ENCODE results near the gene WAC.

Gene WAC

DNA sequence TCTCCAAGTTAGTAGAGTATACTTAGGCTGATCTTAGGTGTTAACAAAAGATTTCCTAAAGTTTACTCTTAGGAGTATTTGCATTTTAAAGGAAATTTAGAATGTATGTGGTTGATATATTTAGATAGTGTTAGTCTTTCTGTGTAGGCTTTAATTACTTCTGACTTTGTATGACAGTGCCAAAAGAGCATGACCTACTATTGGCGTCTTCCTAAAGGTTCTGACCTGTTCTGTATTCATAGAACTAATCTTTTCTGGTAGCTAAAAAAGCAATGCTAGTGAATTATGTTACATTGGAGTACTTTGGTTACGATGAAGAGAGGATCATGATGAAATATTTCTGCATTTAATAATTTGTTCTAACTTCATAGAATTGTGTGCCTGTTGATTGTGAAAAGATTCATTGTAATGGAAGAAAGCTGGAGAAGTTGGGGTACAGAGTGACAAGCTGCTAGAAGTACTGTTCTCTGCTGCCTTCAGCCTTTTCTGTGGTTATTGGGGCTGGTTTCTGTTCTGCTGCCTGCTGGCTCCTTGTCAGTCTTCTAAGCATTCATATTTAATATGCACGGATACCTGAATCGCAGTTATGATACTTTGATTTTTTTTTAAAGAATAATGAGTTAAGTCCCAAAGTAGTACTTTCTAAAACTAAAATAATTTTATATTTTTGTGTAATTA lies 13.2 kb downstream of the WAC start:
- TF ChIP-seq, protein P1, sequence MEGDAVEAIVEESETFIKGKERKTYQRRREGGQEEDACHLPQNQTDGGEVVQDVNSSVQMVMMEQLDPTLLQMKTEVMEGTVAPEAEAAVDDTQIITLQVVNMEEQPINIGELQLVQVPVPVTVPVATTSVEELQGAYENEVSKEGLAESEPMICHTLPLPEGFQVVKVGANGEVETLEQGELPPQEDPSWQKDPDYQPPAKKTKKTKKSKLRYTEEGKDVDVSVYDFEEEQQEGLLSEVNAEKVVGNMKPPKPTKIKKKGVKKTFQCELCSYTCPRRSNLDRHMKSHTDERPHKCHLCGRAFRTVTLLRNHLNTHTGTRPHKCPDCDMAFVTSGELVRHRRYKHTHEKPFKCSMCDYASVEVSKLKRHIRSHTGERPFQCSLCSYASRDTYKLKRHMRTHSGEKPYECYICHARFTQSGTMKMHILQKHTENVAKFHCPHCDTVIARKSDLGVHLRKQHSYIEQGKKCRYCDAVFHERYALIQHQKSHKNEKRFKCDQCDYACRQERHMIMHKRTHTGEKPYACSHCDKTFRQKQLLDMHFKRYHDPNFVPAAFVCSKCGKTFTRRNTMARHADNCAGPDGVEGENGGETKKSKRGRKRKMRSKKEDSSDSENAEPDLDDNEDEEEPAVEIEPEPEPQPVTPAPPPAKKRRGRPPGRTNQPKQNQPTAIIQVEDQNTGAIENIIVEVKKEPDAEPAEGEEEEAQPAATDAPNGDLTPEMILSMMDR (conservative IDR thresholded peaks at IDR 0.05; ENCODE audit: low read depth, low read length) = no peak
- H3K4me3 ChIP-seq (ENCODE audit: low read length) = no peak overlapping the region
- DNase-seq (ENCODE audit: low read depth) = no peak

DNA sequence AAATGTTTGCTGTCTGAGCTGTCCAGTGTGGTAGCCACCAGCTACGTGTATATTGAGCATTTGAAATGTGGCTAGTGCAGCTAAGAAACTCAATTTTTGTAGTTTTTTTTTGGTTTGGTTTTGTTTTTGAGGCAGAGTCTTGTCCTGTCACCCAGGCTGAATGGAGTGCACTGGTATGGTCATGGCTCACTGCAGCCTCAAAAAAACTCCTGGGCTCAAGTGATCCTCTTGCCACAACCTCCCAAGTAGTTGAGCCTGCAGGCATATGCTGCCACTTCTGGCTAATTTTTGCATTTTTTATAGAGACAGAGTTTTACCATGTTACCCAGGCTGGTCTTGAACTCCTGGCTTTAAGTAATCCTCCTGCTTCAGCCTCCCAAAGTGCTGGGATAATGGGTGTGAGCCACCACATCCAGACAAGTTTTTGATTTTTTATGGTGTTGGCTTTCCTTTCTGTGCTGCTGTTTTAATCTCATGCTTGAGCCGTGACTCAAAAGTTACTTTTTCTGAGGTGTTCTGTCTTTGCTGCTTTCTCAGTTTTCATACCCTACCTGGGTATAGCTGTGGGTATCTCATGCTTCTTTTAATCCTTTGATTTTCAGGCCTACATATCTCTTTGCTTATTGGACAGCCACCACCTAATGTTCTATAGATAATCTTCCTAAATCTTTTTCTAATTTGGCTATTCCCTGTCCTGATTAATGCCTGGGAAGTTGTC lies 16.0 kb downstream of the WAC start:
- TF ChIP-seq, protein P1 (conservative IDR thresholded peaks at IDR 0.05; ENCODE audit: low read depth, low read length) = no peak
- no peak for DNase-seq (ENCODE audit: low read depth)
- no peak overlapping the region for H3K4me3 ChIP-seq (ENCODE audit: low read length)

DNA sequence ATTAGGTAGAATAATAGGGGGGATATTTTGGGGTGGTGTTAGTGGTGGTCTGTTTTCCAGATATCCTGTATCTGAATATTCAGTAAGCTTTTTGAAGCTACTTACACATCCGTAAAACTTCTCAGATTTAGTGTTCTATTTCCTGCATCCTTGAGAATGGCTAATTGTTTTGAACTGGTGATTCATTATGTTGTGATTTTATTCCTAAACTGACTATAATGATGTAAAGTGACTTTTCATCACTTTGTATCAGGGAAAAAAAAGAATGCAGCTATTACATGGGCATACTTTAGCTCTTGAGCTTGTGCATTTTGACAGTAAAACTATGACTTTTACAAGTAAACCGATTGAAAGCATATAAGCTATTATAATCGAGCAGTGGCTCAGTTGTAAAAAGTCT lies 18.2 kb downstream of the WAC start:
- no peak overlapping the region for H3K4me3 ChIP-seq (ENCODE audit: low read length)
- TF ChIP-seq, protein P1 (conservative IDR thresholded peaks at IDR 0.05; ENCODE audit: low read depth, low read length) = no peak
- DNase-seq (ENCODE audit: low read depth) = no peak

DNA sequence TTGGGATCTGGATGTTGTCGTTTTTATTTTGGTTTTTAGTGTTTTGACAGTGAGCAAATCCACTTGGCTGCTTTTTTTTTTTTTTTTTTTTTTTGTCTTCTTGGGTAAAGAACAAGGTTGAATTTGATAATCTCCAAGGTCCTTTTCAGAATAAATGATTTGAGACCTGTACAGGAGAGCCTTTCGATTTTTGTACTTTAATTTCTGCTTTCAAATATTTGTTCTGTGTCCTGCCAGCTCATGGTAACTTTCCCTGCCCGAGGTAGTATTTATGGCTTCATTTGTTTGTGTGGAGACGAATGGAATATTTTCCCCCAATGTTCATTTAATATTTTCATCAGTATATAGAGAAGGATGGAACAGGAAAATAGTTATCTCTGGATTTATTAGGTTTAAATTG lies 19.9 kb downstream of the WAC start:
- no peak for DNase-seq (ENCODE audit: low read depth)
- TF ChIP-seq, protein P1 (conservative IDR thresholded peaks at IDR 0.05; ENCODE audit: low read depth, low read length) = no peak
- H3K4me3 ChIP-seq (ENCODE audit: low read length) = no peak overlapping the region

DNA sequence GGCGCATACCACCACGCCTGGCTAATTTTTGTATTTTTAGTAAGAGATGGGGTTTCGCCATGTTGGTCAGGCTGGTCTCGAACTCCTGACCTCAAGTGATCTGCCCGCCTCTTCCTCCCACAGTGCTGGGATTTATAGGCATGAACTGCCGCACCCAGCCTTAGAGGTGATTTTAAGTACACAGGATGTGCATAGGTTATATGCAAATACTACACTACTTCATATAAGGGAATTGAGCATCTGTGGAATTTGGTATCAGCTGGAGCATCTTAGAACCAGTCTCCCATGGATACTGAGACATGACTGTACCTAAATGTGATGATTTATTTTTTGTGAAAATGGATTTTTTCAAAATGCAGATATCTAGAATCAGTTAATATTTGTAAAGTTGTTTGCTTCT lies 21.1 kb downstream of the WAC start:
- TF ChIP-seq, protein P1 (conservative IDR thresholded peaks at IDR 0.05; ENCODE audit: low read depth, low read length) = no peak
- DNase-seq (ENCODE audit: low read depth) = no peak
- no peak overlapping the region for H3K4me3 ChIP-seq (ENCODE audit: low read length)

DNA sequence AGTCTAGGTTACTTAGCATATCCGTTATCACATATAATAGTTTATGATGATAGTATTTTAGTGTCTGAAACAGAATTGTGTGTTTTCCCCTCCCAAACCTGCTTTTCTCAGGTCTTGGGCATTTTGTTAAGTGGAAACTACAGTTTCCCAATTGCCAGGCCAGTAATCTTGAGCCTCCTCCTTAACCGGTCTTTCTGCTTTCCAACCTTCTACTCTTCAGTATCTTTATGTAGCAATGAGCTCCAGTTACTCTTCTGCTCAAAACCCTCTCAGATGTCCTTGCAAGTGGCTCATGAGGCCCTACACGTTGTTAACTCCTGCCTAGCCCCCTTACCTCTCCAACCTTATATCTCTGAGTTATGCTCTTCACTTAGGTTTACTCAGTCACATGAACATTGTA lies 22.0 kb downstream of the WAC start:
- no peak overlapping the region for H3K4me3 ChIP-seq (ENCODE audit: low read length)
- TF ChIP-seq, protein P1 (conservative IDR thresholded peaks at IDR 0.05; ENCODE audit: low read depth, low read length) = no peak
- DNase-seq (ENCODE audit: low read depth) = no peak

DNA sequence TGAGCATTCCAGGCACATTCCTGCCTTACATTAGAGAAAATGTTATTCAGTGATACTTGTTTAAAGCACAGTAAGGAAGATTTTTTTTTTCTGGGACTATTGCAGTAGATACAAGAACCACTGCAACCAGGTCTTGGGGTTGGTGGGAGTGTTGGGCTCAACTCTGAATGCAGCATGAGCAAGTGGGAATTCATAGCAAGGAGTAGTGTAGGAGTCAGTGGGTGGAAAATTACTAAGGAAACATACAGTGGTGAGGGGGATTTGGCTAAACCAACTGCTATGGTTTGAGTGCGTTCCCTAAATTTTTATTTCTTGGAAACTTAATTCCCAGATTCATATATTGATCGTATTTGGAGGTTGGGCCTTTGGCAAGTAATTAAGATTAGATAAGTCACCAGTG lies 22.4 kb downstream of the WAC start:
- H3K4me3 ChIP-seq (ENCODE audit: low read length) = no peak overlapping the region
- DNase-seq (ENCODE audit: low read depth) = no peak
- TF ChIP-seq, protein P1 (conservative IDR thresholded peaks at IDR 0.05; ENCODE audit: low read depth, low read length) = no peak
